ENCODE measurements around the gene LINGO1. TPM values are rescaled to one million over a fixed set of nuclear protein-coding genes. Genes with fewer than 3 reads are reported as not detected.

LINGO1 gene
- total RNA-seq, 1 experiment from 2014 or later = not detected

DNA sequence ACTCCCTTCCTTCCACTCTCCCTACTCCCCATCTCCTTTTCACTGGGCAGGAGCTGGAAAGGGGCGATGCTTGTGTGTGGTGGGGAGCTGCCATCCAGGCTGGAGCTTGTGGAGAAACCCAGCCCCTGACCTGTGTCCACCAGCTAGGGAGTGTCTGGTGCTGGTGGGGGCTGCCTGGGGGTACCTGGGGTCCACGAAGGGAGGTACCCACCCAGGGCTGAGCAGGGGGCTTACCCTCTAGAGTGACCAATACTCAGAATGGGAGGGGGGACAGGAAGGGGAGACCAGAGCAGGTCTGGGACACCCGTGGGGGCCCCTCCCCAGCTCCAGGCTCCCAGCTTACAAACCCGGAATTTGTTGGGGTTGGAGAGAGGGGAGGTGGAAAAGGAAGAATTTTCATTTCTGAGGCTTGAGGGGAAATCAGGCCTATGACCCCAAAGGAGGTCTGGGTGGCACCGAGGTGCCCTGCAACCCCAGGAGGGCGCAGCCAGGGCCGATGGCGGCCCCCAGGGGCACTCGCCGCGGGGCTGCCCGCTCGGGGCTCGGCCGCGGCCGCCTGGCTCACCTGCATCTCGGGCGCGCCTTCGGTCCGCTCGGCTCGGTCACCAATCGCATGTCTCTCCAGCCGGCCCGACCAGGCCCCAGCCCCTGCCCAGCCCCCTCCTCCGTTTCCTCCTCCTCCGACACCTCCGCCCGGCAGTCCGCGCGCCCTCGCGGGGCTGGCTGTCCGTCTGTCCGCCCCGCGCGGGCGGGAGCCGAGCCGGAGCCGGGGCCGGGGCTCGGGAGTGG lies 773 bp downstream of the LINGO1 start:
- no peak for DNase-seq (ENCODE audit: low read depth)

DNA sequence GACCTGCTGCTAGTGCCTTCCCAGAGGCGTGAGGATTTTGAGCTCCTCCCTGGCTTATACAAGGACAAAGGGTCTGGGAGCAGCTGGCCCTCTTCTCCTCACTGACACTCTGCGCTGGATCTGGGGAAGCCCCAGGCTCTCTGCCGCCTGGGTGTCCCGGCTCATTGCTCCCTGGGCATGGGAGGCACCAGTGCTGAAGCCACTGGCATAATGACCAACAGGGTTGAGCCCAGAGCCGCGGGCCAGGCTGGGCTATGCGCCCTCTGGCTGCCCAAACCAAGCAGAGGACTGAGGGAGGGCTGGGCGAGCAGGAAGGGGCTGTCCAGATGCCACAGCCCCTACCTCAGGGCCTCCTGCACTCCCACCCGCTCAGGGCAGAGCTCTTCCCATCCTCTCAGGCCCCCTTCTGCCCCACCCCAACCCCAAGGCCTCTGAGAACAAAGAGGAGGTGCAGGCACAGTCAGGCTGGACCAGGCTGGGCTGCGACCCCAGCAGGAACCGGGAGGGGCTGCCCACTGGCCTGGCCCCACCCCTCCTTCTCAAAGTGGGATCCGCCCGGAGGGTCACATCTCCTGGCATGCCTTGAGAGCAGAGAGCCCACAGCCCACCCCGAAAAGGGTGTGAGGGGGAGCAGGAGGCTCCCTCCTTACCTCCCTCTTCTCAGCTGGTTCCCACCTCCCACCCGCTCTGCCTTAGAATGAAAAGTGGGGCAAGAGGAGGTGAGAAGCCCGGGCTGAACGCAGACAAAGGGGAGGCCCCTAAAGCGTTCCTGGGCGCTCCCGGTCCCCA lies 1.6 kb downstream of the LINGO1 start:
- DNase-seq (ENCODE audit: low read depth) = no peak

DNA sequence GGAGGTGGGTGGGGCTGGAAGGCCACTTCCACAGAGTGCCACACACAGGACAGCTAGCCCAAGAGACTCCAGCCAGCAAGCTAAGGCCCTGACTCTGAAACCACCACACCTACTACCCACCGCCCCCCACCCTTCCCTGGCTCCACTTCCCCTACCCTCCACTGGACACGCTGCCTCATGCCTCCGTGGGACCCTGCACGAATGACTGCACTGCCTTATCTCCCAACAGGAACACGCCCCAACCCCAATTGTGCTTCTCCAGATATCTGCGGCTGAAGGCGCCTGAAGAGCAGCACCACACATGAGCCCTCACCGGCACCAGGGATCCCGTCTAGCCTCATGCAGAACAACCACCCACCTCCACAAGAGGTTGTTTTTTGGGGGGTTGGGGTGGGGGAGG lies 2.7 kb downstream of the LINGO1 start:
- DNase-seq (ENCODE audit: low read depth) = no peak

DNA sequence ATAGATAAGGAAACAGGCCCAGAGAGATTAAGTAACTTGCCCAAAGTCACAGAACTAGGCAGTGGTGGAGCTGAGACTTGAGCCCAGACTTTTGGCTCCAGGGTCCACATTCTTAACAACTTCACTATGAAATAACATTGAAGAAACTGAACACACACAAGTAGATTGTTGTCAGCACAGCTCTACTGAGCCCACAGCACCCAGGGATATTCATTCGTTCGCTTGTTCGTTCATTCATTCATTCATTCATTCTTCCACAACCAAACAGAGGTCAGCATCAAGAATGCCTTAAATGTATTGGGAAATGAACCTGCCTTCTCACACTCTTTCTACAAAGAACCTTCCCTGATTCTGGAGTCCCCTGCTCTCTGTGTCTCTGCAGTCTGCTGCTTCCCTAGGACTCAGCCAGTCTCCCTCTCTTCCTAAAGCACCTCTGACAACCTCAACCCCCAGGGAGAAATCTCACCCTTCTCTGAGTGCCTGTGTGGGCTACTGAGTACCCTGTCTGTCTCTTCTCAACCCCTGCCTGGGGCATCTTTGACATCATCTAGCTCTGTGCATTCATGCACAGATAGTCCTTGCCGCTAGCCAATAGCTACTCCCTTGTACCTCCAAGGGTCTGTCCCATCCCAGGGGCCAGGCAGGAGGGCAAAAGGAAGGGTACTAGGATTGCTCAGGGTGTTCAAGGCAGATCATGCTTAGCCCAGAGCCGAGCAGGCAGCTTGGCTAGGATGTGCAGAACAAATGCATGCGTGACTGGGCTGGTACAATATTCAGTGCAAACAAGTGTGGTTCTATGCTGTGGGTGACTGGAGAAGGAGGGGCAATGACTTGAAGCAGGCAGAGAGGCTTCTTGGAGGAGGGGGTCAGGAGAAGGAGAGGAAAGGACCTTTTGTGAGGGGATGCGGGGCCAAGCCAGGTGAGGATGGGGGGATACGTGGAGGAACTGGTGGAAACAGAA lies 3.4 kb downstream of the LINGO1 start:
- no peak for DNase-seq (ENCODE audit: low read depth)

DNA sequence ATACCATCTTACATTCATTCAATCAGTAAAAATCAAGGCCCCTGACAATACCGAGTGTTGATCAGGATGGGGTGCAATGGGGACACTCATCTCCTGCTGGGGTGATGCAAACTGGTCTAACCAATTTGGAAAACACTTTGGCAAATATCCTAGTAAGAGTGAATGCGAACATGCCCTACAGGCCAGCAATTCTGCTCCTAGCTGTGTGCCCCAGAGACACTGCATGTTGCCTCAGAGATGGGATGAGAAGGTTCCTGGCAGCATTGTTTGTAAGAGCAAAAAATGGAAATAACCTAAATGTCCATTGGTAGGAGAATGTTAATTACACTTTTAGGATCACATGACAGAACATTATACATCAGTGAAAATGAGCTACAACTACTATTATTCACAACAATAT lies 4.7 kb downstream of the LINGO1 start:
- no peak for DNase-seq (ENCODE audit: low read depth)

DNA sequence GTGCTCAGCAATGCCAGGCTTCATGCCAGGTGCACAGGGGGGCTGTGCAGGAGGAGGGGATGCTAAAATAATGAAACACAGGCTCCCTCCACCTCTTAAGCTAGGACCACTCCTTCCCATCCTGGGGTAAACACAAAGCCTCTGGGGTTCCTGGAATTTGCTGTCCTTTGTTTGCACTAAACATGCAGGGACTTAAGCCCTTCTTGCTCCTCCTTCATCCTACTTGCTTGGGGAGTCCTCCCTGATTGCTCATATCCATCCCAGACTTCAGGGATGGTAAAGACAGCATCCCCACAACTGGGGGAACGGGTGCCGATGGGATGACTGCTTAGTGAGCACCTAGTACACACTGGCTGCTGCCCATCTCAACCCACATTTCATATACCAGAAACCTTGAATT lies 5.1 kb downstream of the LINGO1 start:
- DNase-seq (ENCODE audit: low read depth) = no peak

DNA sequence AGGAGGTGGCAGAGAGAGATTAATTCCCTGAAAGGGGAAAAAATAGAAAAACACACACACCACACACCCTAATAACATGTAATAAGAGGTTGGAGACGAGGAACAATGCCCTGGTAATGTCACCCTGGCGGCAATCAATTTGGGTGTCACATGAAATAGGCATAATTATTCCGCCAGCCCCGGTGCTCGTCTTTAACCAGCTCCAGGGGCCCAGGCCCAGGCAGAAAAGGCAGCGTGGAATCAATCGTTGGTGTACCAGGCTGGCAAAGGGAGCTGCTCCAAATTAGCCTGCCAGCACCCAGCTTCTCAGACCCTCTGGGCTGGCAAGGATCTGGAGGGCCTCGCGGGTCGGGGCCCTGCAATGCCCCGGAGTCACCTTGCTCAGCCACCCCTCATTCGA lies 5.6 kb downstream of the LINGO1 start:
- DNase-seq (ENCODE audit: low read depth) = no peak

DNA sequence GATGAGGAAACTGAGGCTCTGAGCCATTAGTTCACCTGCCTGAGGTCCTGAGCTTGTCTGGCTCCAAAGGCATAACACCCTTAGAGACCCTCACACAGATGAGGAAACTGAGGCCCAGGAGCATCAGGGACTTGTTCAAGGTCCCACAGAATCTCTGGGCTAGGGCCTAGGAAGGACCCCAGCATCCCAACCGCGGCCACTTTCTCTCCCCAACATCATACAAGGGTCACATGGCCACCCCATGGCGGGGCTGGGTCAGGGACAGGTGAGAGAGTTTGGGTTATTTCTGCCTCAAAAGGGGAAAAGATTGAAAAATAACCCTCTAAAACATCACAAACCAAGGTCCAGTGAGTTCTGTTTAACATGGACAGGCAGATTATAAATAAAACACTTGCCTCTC lies 6.7 kb downstream of the LINGO1 start:
- no peak for DNase-seq (ENCODE audit: low read depth)

DNA sequence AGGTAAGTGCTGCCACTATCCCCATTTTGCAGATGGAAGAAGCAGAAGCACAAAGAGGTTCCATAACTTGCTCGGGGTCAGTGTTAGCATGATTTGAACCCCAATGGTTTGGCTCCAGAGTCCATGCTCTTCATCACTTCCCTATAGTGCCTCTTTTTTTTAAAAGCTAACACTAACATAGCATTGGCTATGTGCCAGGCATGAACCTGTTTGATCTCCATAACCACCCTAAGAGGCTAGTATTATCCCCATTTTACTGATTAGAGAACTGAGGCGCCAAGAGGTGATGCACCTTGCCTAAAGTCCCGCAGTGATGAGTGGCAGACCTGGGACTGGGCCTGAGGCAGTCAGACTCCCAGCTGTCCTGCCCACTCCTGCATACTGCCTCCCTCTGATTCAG lies 7.3 kb downstream of the LINGO1 start:
- no peak for DNase-seq (ENCODE audit: low read depth)

DNA sequence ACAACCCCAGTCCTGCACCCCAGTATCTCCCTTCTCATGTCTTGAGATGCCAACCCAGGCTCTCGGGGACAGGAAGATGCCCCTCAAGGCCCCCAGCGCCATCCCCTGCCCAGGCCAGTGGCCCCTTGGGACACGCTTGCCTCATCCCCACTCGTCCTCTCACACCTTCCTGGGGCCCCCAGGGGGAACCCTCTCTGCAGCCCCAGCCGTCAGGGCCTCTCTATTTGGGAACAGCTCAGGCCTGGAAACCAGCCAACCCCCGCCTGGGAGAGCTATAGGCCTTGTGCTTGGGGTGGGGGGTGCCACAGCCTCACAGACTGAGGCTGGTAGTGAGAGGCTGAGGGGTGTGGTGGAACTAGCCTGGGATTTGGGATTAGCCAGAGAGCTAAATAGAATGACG lies 7.8 kb downstream of the LINGO1 start:
- no peak for DNase-seq (ENCODE audit: low read depth)

DNA sequence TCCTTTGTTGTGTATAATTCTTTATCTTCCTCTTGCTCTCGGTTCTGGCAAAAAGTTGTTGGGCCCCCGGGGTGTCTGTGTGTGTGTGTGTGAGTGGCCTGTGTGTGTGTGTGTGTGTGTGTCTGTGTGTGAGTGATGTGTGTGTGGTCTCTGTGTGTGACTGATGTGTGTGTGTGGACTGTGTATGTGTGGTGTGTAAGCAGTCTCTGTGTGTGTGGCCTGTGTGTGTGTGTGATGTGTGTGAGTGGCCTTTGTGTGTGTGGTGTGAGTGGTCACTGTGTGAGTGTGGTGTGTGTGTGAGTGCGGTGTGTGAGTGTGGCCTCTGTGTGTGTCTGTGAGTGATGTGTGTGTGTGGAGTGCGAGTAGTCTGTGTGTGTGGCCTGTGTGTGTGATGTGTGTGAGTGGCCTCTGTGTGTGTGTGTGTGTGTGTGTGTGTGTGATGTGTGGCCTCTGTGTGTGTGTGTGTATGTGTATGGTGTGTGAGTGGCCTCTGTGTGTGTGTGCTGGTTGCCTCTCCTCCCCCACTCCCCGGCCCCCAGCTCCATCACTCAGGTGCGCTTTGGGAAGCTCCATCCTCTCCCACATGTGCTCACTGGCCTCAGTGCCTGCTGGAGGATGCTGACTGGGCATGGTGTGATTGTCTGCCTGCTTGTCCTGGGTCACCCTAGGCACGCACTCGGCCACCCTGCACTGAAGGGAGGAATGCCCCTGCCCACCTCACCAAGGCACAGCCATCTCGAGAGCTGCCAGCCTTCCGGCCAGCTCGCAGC lies 8.8 kb downstream of the LINGO1 start:
- no peak for DNase-seq (ENCODE audit: low read depth)

DNA sequence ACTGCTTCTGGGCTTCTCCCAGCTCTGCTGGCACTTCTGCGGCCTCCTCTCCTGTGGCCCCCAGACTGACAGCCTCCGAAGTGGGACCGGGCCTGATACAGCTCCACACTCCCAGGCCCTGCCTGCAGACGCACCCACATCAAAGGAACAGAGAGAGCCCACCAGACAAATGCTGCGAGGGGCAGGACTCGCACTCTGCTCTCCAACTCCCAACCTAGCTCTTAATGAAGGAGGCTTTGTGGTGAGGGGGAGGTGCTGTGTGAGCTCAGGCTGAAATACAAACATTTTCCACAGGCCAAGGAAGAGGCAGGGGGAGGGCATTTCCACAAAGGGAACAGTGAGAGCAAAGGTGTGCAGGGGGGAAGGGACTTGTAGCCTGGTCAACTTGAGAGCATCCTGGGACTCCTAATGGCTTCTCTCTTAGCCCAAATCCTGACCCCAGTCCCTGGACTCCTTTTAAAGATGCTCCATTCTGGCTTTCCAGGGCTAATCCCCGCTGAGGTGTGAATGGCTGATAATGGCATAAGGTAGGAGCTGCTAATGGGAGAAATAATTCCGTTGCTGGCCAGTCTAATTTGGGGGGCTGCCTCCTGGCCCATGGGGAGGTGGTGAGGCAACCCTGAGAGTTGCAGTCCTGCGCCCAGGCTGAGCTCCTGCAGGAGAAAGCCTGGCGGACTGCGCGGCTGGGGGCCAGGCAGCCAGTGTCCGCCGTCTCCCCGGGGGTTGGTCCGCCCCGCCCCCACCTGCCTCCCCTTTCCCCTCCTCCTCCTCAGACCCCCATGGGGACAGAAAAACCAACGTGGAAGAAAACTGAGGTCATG lies 9.6 kb downstream of the LINGO1 start:
- no peak for DNase-seq (ENCODE audit: low read depth)

DNA sequence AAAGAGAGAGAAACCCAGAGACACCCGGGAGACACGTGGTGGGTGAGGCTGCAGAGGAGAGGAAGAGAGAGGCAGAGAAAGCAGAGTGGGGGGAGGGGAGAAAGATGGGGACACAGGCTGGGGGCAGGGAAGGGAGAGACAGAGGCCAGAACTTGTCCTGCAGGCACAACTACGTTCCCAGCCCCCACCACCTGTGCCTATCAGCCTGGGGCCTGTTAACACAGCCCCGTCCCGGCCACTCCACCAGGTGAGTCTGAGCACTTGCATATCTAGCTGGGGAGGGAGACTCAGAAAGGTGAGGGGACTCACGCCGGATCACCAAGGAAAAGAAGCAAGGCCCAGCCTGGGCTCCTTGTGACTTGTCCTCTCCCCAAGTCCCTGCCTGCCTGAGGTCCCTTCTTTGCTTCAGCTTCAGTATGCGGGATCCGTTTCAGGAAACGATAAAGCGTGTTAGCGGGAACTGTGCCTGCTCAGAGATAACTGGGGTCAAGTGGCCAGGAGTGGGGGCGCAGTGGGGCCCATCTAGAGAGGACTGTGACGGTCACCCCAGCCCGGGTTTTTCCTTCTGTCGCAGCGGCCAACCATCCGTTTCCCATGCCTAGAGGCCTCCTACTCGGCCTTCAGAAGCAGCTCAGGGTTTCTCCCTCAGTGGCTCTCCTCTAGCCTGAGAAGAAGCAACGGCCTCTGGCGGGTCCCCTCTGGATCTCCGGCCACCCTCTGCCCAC lies 10.3 kb downstream of the LINGO1 start:
- DNase-seq (ENCODE audit: low read depth) = no peak

DNA sequence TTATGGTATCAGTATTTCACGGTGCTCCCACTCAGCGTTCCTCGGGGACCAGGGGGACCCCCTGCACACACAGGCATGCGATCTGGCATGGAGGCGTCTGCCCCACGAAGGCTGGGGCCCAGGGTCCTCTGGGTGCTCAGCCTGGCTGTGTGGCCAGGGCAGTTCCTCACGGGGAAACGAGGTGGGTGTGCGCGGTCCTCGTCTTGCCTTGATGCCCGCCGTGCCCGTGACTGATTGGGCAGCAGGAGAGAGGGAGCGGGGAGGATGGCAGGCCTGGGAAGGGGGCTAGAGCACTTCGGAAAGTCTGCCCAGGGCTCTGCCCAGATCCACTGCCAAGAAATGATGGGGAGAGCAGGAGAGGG lies 10.9 kb downstream of the LINGO1 start:
- DNase-seq (ENCODE audit: low read depth) = no peak

DNA sequence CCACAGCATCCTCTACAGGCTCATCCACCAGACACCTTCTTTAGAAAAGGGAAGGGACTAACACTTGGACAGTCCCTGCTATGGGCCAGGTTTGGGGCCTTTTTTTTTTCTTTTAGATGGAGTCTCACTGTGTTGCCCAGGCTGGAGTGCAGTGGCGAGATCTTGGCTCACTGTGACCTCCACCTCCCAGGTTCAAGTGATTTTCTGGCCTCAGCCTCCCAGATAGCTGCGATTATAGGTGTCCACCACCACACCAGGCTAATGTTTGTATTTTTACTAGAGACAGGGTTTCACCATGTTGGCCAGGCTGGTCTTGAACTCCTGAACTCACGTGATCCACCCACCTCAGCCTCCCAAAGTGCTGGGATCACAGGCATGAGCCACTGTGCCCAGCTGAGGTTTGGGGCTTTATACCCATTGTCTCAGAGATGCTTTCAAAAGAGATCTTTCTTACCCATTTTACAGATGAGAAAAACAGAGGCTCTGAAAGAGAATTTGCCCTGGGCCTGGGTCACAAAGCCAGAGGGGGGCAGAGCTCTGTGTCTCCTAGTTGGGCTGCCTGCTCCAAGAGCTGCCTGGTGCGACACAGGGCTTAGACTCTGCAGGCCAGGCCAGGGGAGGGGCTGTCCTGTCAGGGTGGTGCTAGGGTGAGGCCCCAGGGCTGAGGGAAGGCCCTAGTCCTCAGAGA lies 11.6 kb downstream of the LINGO1 start:
- DNase-seq (ENCODE audit: low read depth) = no peak

DNA sequence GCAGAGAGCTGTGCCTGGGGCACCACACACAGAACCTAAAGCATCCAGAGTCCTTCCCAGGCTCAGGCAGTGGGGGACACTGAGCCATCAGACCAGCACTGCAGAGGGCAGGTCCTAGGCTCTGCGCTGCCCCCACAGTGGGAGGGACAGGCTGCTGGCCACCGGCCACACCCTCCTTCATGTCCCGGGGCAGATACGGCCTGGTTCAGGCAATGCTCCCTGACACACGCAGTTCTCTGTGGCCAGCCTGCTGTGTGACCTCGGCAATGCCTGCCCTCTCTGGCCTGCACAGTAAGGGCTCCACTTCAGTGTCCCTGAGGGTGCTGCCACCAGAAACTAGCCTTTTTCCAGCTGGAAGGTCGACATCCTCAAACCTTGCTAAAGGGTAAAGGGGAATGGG lies 12.4 kb downstream of the LINGO1 start:
- DNase-seq (ENCODE audit: low read depth) = no peak

DNA sequence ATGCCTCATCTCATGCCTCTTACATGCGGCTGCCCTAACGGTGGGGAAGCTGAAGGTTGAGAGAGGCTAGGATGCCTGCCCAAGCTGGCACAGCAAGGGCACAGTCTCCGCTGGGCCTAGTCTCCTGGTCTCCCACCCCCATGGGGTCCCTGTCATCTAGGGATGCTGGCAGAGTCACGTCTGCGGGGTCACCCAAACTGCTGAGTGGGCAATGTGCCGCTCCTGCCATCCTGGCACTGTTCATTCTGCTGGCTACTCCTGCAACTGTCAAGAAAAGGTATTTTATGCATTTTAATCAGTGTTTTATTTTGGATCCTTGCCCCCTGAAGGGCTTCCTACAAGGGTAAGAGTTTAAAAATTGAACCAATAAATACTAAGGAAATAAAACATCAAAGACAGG lies 12.8 kb downstream of the LINGO1 start:
- DNase-seq (ENCODE audit: low read depth) = no peak

DNA sequence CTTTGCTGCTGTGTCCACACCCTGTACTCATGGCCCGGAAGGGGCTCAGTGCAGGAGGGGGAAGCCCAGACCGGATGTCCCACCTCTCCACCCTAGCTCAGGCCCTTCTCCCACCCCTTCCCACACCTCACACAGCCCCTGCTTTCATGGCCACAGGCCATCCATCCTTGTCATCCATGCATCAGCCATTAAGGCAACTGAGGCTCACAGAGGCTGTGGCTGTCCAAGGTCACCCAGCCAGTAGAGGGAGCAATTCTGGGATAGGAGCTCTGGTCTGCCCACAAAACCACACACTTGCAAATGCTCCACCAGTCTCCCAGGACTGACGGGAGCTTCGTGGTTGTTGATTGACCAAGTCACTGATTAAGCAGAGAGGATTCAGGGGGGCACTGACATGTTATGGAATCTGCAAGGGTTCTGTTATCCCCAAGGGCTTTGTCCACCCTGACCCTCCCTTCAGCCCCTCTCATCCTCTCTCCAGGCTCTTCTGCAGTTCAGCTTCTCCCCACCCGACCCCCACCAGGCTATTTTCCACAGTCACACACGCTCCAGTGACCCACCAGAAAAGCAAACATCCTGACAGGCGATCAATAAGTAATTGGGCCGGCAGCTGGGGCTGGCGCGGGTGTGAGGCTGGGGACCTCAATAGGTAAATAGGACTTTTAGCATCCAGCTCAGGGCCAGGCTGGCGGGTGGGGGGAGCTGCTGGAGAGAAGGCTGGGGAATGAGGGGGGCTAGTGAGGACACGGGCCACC lies 15.1 kb downstream of the LINGO1 start:
- DNase-seq (ENCODE audit: low read depth) = no peak

DNA sequence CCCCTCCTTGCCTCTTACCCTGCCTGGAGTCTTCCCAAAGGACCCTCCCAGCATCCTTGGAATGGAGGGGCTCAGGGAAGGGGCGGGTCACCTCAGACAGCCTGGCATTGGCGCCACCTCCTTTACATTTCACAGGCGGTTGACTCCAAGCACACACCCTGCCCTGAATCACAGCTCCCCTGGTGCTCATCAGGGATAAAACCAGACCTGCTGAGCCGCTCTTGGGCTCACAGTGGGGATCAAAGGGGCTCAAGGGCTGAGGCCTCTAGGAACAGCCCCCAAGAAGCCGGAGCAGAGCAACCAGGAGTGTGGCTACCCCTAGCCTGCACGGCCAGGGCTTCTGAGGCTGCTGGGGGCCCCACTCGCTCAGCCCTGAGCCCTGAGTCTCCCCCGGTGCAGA lies 16.6 kb downstream of the LINGO1 start:
- no peak for DNase-seq (ENCODE audit: low read depth)
